Glutamatergic neuron (in vitro differentiated cells): ENCODE results near the gene LGI1. TPM values are rescaled to one million over a fixed set of nuclear protein-coding genes. Genes with fewer than 3 reads are reported as not detected.

Experiments used
- DNase-seq: peaks from one replicate; pipeline ENCODE4 v3.0.0; 2022
- H3K27ac Mint-ChIP-seq: one replicate; pipeline ENCODE4 v1.8.0; 2020; ENCODE audit warnings: mild to moderate bottlenecking, mixed read lengths, inconsistent platforms; ENCODE audit not compliant: unreplicated experiment
- H3K27me3 Mint-ChIP-seq: one replicate; pipeline ENCODE4 v1.8.0; 2020; ENCODE audit warnings: mild to moderate bottlenecking, moderate library complexity, mixed read lengths, inconsistent platforms; ENCODE audit not compliant: unreplicated experiment
- H3K36me3 Mint-ChIP-seq: one replicate; pipeline ENCODE4 v1.8.0; 2020; ENCODE audit warnings: mild to moderate bottlenecking, mixed read lengths, inconsistent platforms; ENCODE audit not compliant: unreplicated experiment
- H3K4me1 Mint-ChIP-seq: one replicate; pipeline ENCODE4 v1.8.0; 2020; ENCODE audit warnings: mild to moderate bottlenecking, low read depth, mixed read lengths, inconsistent platforms; ENCODE audit not compliant: unreplicated experiment
- H3K4me3 Mint-ChIP-seq: one replicate; pipeline ENCODE4 v1.8.0; 2020; ENCODE audit warnings: mild to moderate bottlenecking, mixed read lengths, inconsistent platforms; ENCODE audit not compliant: unreplicated experiment
- H3K9me3 Mint-ChIP-seq: one replicate; pipeline ENCODE4 v1.8.0; 2020; ENCODE audit warnings: mild to moderate bottlenecking, moderate library complexity, mixed read lengths, inconsistent platforms; ENCODE audit not compliant: unreplicated experiment
- total RNA-seq: library from RNA; stranded (reverse); fragmentation: NEBNext Ultra II Directional; extraction: Animal tissue kit (Norgen Biotek cat#: 25700); gene quantifications from one replicate; pipeline ENCODE4 v1.2.1, GENCODE V29; 2021; ENCODE audit not compliant: unreplicated experiment
- TF ChIP-seq, protein P1 (sequence below): fragments of 200-600 bp; sonication (generic); IDR thresholded peaks from one replicate; pipeline ENCODE4 v1.5.0; 2021; ENCODE audit not compliant: partially characterized antibody, unreplicated experiment

The LGI1 gene
- total RNA-seq, 1 donor from 2014 or later, result 174 TPM

DNA sequence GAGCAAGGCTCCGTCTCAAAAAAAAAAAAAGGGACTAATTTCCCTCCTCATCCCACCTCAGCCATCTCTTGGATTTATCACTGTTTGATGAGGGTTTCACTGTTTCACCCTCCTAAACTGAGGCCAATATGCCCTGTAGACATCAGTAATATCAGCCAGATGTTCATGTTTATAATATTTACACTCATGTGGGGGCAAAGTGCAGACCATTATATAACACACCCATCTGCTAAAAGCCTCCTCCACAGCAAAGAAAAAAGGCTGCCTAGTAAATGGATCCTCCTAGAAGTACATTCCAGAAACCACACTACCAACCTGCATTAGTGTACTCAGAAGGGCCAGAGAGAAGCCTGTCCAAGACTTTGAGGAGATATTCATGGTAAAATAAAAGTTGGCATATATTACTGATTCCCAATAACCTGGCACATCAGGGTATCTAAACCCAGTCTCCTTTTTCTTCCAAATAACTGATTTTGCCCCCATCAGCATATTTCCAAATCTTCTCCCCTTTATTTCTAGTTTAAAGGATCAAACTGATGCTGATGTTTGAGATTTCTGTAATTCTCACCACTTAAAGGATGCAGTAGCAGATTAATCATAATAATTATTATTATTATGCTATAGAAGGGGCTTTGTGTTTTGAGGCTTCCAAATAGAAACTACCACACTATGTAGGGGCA, 55.1 kb downstream of the LGI1 start:
- no peak overlapping the region for H3K4me3 Mint-ChIP-seq
- peaks cover 3% of the 10 kb centered on the region for H3K9me3 Mint-ChIP-seq
- H3K27ac Mint-ChIP-seq, result no peak overlapping the region
- no peaks in the 10 kb centered on the region for H3K27me3 Mint-ChIP-seq
- no peak for DNase-seq
- TF ChIP-seq, protein P1, sequence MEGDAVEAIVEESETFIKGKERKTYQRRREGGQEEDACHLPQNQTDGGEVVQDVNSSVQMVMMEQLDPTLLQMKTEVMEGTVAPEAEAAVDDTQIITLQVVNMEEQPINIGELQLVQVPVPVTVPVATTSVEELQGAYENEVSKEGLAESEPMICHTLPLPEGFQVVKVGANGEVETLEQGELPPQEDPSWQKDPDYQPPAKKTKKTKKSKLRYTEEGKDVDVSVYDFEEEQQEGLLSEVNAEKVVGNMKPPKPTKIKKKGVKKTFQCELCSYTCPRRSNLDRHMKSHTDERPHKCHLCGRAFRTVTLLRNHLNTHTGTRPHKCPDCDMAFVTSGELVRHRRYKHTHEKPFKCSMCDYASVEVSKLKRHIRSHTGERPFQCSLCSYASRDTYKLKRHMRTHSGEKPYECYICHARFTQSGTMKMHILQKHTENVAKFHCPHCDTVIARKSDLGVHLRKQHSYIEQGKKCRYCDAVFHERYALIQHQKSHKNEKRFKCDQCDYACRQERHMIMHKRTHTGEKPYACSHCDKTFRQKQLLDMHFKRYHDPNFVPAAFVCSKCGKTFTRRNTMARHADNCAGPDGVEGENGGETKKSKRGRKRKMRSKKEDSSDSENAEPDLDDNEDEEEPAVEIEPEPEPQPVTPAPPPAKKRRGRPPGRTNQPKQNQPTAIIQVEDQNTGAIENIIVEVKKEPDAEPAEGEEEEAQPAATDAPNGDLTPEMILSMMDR, result no peak
- no peaks in the 10 kb centered on the region for H3K36me3 Mint-ChIP-seq
- peaks cover 12% of the 10 kb centered on the region for H3K4me1 Mint-ChIP-seq

DNA sequence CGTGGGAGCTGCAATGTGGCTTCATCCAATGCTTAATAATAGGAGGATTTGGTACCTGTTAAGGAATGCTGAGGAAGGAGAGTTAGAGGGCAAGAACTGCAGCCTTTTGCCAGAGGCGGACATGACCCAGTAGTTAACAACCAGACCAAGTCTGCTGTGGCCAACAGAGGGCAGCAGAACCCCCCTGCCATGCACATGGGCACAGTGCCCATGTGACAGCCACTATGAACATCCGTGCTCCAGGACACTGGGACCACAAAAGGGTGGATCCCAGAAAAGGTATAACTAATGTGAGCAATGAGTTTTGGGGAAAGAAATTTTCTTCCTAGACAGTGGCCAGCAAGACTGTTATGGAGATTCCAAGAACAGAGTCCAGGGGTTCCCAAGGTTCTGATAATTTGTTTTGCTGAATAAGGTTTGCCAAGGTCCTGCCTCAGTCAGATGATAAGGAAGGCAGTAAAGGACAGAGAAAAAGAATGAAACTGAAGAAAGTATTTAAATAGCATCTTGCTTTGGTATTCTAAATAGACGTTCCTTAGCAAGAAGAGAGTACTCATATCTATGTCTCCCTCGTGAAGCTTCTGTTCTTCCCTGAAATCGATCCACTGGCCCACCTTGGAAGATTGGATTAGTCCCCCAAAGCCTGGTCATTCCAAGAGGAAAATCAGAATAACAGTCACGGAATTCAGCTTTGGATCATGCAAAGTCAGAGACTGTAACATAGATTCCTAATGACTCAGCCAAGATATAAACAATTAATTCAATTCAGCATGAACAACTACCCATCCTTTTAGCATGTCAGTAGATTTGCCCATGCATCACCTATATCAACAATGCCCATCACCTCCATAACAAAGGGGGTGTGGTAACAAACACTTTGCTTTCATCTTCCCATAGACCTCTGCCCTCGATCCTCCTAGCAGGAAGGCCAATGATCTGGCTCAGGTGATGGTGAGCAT, 56.0 kb downstream of the LGI1 start:
- Mint-ChIP-seq H3K27ac (no peak overlapping the region), H3K36me3 (no peaks in the 10 kb centered on the region), H3K9me3 (peaks cover 3% of the 10 kb centered on the region), H3K4me3 (no peak overlapping the region), H3K27me3 (peaks cover 4% of the 10 kb centered on the region), H3K4me1 (peaks cover 12% of the 10 kb centered on the region)
- DNase-seq, result peak; percentile 58
- TF ChIP-seq, protein P1, result peak; percentile 66

DNA sequence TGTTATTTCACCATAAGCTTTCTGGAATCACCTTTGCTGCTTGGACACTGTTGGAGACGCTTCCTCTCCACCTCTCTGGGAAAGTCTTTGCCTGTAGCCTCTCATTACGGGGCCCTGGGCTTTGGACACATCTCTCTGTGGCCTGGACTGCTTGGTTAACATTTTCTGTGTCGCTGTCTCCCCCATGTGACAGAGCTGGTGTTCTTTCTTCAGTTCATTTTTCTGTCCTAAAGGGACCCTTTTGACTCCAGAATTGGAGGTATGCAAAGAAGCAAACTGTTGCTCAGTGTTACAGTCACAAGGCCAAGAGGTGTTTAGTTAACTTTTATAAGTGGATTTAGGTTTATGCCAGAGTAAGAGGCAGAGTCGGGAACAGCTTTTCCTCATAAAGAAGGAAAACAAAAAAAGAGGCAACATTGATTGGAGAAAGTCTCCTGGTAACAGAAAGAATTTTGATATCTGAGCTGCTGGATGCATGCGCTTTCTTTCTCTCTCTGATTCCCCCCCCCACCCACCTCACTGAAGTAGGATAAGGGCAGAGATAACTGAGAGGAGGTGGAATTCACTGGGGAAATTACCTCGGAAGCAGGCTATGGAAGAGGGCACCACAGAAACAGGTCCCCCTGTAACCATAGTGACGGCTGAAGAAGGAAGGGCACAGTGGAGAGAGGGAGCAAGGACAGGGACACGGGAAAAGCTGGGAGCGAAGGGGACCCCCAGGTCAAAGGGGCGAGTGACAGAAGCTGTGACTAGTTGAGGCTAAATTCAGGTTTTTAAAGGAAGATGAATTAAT, 57.8 kb downstream of the LGI1 start:
- peak overlapping the region; percentile 9 for H3K27ac Mint-ChIP-seq
- H3K27me3 Mint-ChIP-seq, result peaks cover 4% of the 10 kb centered on the region
- no peaks in the 10 kb centered on the region for H3K9me3 Mint-ChIP-seq
- peaks cover 7% of the 10 kb centered on the region for H3K36me3 Mint-ChIP-seq
- no peak for DNase-seq
- TF ChIP-seq, protein P1, result no peak
- H3K4me3 Mint-ChIP-seq, result peak overlapping the region; percentile 8
- H3K4me1 Mint-ChIP-seq, result peaks cover 12% of the 10 kb centered on the region

DNA sequence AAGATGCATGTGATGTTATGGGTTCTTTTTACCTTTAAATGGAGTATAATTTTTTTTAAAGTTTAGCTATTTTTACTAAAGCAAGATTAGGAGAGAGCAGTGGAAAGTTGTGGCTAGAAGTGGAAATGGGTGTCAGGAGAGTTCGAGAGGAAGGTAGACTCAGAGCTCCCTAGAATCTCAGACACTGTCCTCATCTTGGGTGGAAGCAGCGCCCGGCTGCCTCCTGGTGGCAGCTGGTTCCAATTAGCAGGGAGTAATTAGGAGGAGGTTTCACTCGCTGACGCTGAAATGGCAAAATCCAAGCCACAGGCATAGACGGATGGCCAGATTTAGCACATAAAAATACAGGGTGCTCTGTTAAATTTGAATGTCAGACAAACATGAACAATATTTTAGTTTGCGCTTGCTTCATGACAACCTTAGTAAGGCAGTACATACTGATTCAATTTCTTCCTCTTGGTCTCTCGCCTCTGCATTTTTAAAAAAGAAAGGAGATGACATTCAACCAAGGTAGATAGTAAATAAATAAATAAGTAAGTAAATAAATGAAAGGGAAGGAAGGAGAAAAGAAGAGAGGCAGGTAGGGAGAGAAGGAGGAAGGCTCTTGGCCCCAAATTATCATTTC, 58.5 kb downstream of the LGI1 start:
- peak; percentile 74 for DNase-seq
- TF ChIP-seq, protein P1, result peak; percentile 61
- peaks cover 10% of the 10 kb centered on the region for H3K36me3 Mint-ChIP-seq
- H3K9me3 Mint-ChIP-seq, result no peaks in the 10 kb centered on the region
- peaks cover 4% of the 10 kb centered on the region for H3K27me3 Mint-ChIP-seq
- H3K4me1 Mint-ChIP-seq, result peaks cover 12% of the 10 kb centered on the region
- no peak overlapping the region for H3K27ac Mint-ChIP-seq
- H3K4me3 Mint-ChIP-seq, result peak overlapping the region; percentile 7
